ENCODE results near the gene MFSD6L. TPM values are rescaled to one million over a fixed set of nuclear protein-coding genes. Genes with fewer than 3 reads are reported as not detected.
"Not testable (repeated sequence)": the region's sequence is repeated elsewhere in the genome, so short reads cannot be mapped to it uniquely, and the experiment has no call there.

MFSD6L gene
- total and polyA plus RNA-seq, 12 donors: 0.03 to 0.28 (median 0.15) TPM; not detected in 7

DNA sequence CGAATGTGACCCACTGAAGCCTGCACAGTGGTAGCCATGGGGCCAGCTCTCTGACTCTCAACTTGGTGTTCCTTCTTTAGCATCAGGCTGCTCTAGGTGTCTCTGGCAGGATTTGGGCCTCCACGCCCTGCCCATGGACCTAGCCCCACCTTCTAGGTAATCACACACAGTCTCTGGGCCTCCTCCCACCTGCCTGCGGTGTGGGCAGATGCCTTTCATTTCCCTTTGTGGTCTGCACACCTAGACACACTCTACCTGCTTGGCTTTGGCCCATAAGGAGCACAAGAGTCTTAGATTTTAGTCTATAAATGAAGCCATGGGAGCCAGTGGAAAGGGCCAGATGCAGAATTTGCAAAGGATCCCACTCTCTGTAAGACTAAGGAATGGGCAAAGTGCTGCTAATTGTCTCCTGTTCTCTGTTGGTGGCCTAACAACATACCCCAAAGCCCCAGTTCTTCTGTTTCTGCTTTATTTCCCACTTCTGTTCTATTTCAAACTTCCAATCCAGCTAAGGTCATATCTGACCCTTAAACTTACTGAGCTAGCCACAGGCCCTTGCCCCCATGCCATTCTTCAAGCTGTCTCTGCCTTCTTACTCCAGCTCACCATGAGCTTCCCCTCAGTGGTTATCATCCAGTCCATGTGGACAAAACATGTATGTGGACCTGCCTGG lies 7.2 kb upstream of the MFSD6L start:
- no peak for ATAC-seq
- DNase-seq: no peak
- H3K9me3 ChIP-seq: peaks cover 0 to 24% (median 0%) of the 10 kb centered on the region in 11 donors
- peaks cover 0 to 28% (median 0%) of the 10 kb centered on the region in 9 donors for H3K36me3 ChIP-seq
- TF ChIP-seq, protein P1, sequence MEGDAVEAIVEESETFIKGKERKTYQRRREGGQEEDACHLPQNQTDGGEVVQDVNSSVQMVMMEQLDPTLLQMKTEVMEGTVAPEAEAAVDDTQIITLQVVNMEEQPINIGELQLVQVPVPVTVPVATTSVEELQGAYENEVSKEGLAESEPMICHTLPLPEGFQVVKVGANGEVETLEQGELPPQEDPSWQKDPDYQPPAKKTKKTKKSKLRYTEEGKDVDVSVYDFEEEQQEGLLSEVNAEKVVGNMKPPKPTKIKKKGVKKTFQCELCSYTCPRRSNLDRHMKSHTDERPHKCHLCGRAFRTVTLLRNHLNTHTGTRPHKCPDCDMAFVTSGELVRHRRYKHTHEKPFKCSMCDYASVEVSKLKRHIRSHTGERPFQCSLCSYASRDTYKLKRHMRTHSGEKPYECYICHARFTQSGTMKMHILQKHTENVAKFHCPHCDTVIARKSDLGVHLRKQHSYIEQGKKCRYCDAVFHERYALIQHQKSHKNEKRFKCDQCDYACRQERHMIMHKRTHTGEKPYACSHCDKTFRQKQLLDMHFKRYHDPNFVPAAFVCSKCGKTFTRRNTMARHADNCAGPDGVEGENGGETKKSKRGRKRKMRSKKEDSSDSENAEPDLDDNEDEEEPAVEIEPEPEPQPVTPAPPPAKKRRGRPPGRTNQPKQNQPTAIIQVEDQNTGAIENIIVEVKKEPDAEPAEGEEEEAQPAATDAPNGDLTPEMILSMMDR (IDR thresholded peaks at IDR 0.05): no peak
- H3K27me3 ChIP-seq: no peaks in the 10 kb centered on the region
- peaks cover 0 to 15% (median 0%) of the 10 kb centered on the region in 9 donors for H3K4me1 ChIP-seq
- 90 to 95% methylated on average over 3 of the region's 3 CpGs for WGBS, 2 donors
- H3K4me3 ChIP-seq: no peak overlapping the region
- peak overlapping the region in 2 of 10 donors; percentile 9 to 77 for H3K27ac ChIP-seq
- intact Hi-C loops (cut with DNase I): loop anchor here in 4 of 10 donors (5.0 to 10.0 kb wide), 2 partner anchors 86 to 88 kb away; no protein-coding TSS in a partner anchor

DNA sequence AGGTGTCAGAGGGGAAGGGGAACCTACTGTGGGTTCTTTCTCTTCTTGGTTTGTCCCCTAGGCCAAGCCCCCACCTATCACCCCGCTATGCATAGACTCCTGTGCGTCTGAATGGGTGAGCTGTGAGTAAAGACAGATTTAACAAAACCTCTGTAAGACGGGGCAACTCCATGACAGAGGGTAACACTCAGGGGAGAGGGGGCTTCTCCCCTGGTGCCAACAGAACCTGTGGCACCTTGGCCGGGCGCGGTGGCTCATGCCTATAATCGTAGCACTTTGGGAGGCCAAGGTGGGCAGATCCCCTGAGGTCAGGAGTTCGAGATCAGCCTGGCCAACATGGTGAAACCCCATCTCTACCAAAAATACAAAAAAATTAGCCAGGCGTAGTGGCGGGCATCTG lies 6.2 kb upstream of the MFSD6L start:
- H3K9me3 ChIP-seq: peaks cover 0 to 18% (median 0%) of the 10 kb centered on the region in 11 donors
- not testable (repeated sequence) for H3K27ac ChIP-seq, H3K4me3 ChIP-seq, ATAC-seq, H3K27me3 ChIP-seq, DNase-seq
- intact Hi-C loops (cut with DNase I): loop anchor here in 4 of 10 donors (5.0 to 10.0 kb wide), 2 partner anchors 87 to 89 kb away; no protein-coding TSS in a partner anchor
- 94 to 95% methylated on average over 10 of the region's 10 CpGs for WGBS, 2 donors
- H3K4me1 ChIP-seq: peaks cover 0 to 15% (median 0%) of the 10 kb centered on the region in 9 donors
- peaks cover 0 to 27% (median 0%) of the 10 kb centered on the region in 9 donors for H3K36me3 ChIP-seq

DNA sequence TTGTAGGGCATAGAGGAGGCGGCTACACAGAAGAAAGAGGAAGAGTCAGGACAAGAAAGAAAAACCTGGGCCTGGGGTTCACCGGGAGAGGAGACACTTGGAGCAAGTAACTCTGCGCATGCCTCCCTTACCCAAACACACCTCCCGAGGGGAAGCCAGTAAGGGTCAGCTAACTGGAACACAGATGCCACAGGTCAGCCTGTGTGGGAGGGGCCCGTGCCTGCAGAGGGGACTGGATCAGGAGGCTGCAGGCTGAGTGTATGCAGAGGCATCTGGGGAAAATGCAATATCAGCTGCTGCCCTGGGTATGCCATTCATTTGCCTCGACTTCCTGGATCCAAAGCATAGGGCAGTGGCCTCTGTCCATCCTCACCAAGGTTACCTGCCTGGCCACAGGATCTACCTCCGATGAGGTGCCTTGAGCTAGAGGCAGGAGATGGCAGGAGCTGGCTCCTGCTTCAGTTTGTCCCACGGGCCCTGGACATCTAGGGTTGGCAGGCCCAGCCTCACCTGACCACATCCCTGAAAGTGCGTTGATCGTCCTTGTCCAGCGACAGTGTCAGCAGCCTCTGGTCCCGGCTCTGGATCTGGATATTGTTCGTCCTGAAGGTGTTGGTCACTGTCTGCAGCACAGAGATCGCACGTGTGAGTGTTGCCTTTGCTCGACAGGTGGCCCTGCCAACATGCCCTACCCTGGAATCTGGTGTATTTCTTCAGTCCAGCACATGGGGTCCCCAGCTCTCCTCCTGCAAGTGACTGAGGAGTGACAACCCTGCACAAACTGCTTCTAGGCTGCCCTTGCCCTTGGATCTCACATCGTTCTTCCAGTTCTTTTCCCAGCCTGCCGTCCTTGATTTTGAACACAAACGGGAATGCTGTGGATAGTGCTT lies 4.6 kb upstream of the MFSD6L start:
- ATAC-seq: peak in 3 of 8 donors; percentile 39 to 59 (median 48)
- intact Hi-C loops (cut with DNase I): loop anchor here in 7 of 10 donors (5.0 to 10.0 kb wide), 3 partner anchors 89 to 94 kb away; no protein-coding TSS in a partner anchor
- Histone ChIP-seq H3K4me3 (no peak overlapping the region), H3K27ac (no peak overlapping the region), H3K36me3 (peaks cover 0 to 20% (median 0%) of the 10 kb centered on the region in 9 donors), H3K4me1 (peaks cover 0 to 15% (median 0%) of the 10 kb centered on the region in 9 donors), H3K9me3 (peaks cover 0 to 4% (median 0%) of the 10 kb centered on the region in 11 donors), H3K27me3 (peaks cover 0 to 10% (median 6%) of the 10 kb centered on the region in 7 donors)
- WGBS, 2 donors: 75 to 78% methylated on average over 19 of the region's 19 CpGs
- DNase-seq: no peak
- TF ChIP-seq, protein P1 (IDR thresholded peaks at IDR 0.05): peak in 3 of 9 donors; percentile 22 to 31 (median 27)

DNA sequence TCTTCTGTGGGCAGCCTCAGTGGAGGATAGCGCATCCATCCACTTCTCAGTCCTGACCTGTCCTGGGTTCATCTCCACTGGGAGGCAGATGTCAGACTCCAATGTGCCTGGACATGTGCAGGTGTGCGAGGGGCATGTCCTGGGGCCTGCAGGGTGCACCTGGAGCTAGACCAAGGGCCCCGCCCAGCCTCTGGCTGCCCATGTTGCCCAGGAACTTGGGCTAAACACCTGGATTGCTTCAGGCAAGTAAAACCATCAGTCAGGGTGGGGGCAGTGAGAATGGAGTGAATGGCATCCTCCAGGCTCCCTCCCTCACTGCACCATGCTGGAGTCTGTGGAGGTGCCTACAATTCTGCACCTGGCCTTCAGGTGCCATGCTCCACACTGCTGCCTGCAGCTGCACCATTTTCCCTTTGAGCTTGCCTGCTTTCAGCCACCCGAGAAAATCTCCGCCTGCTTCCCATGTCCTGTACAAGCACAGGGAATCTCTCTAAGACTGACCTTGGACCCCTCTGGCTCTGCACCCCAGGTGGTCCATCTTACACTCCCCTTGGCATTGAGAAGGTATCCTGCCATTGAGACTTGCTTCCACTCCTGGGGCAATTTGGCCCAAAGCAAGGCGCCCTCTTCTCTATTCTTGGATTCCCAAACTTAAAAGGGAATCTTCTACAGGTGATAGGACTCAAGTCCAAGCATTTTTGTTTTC lies 2.1 kb upstream of the MFSD6L start:
- Histone ChIP-seq H3K4me3 (no peak overlapping the region), H3K27me3 (peaks cover 0 to 14% (median 9%) of the 10 kb centered on the region in 7 donors), H3K27ac (no peak overlapping the region), H3K4me1 (peaks cover 0 to 11% (median 0%) of the 10 kb centered on the region in 9 donors), H3K36me3 (peaks cover 0 to 20% (median 0%) of the 10 kb centered on the region in 9 donors), H3K9me3 (no peaks in the 10 kb centered on the region)
- ATAC-seq (no peak), DNase-seq (no peak)
- WGBS, 2 donors: 94 to 95% methylated on average over 6 of the region's 6 CpGs
- intact Hi-C loops (cut with DNase I): loop anchor here in 7 of 10 donors (5.0 to 10.0 kb wide), 3 partner anchors 91 to 96 kb away; no protein-coding TSS in a partner anchor
- TF ChIP-seq, protein P1 (IDR thresholded peaks at IDR 0.05): no peak
